Neural cell (in vitro differentiated cells): ENCODE results near the gene NCAM1.

Experiments
- CTCF ChIP-seq: fragments of 450-650 bp; IDR thresholded peaks from 2 replicates; pipeline ENCODE4 v1.5.1; 2014; ENCODE audit warnings: antibody characterized with exemption, mild to moderate bottlenecking, moderate library complexity; ENCODE audit not compliant: poor library complexity, severe bottlenecking
- POLR2AphosphoS5 ChIP-seq: IDR thresholded peaks from 2 replicates; pipeline ENCODE4 v1.6.1; 2012
- RAD21 ChIP-seq: fragments of 450-650 bp; conservative IDR thresholded peaks from 2 replicates; pipeline ENCODE4 v1.6.1; 2014; ENCODE audit warnings: antibody characterized with exemption, mild to moderate bottlenecking, moderate library complexity
- TAF1 ChIP-seq: IDR thresholded peaks from 2 replicates; pipeline ENCODE4 v1.6.1; 2012; ENCODE audit warnings: low read depth

GRCh38 chr11:113172382-113172951 lies 211.2 kb downstream of the NCAM1 start:
- TF ChIP-seq TAF1 (no peak), CTCF (no peak), POLR2AphosphoS5 (no peak), RAD21 (no peak)
